Measurements from ENCODE around the gene RAP1GDS1. TPM values are rescaled to one million over a fixed set of nuclear protein-coding genes. Genes with fewer than 3 reads are reported as not detected.
A peak's percentile ranks its signal among the peaks of the same experiment; 100 is the strongest.

Gene RAP1GDS1
- polyA plus RNA-seq, 3 donors: 23.6 to 37.9 (median 37.8) TPM

DNA sequence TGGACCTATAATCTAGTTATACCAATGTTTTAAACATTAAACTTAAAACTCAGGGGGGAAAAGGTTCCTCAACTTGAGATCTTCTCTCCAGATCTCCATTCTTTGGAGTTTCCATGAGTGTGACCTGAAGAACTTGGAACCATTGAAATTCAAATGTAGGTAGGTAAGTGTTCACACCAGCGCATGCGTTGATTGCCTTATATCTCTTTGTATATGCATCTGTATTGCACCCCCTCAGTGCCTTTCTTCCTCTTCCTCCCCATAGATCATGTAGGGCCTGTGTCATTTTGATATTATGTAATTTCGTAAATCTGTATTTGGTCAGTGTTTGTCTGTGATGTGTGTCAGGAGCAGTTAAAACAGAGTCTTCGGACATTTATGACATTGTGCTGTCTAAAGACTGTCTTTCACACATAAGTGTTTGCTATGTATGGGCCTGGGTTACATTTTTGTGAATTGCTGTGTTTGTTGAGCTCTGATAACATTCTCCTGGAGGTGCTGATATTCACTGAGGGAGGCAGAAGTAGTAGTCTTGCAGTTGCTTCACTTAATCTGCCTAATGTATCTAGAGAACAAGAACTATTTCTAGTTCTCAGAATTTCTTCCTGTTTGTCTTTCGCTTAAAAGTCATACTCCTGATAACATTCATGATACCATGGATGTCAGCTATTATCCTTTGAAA is 126.3 kb downstream of the RAP1GDS1 start:
- Histone ChIP-seq H3K36me3 (replicated peaks in 1 of 2; ENCODE audit: control insufficient read depth in 1 of 2, insufficient read depth in 2 of 2, low read length in 2 of 2) (peaks cover 9 to 14% of the 10 kb centered on the region in 2 donors), H3K79me2 (ENCODE audit: insufficient read depth, low read length) (no peaks in the 10 kb centered on the region), H3K4me2 (replicated peaks; ENCODE audit: extremely low read depth, low read length, poor library complexity, severe bottlenecking) (no peak overlapping the region), H3K9me3 (replicated peaks in 1 of 2; ENCODE audit: control insufficient read depth in 1 of 2, insufficient read depth in 1 of 2, low read length in 2 of 2) (no peaks in the 10 kb centered on the region), H3K9ac (ENCODE audit: insufficient read depth, low read length, poor library complexity, severe bottlenecking) (no peak overlapping the region), H3K27me3 (ENCODE audit: control insufficient read depth in 2 of 2, insufficient read depth in 2 of 2, low read length in 2 of 2) (no peaks in the 10 kb centered on the region), H2AFZ (ENCODE audit: insufficient read depth, low read depth, low read length, poor library complexity, severe bottlenecking) (no peak overlapping the region), H3K4me1 (ENCODE audit: control insufficient read depth in 1 of 2, insufficient read depth in 2 of 2, low read length in 2 of 2) (no peaks in the 10 kb centered on the region), H4K20me1 (ENCODE audit: insufficient read depth, low read length) (no peaks in the 10 kb centered on the region), H3K27ac (ENCODE audit: low read depth in 1 of 2, low read length in 2 of 2) (peak overlapping the region in 1 of 2 donors; percentile 22), H3K4me3 (replicated peaks in 1 of 3; ENCODE audit: low read depth in 2 of 3, low read length in 3 of 3) (no peak overlapping the region)
- peaks cover 0 to 2% (median 0%) of the 10 kb centered on the region in 3 donors for H3K27me3 Mint-ChIP-seq (ENCODE audit: low read depth in 3 of 3)
- TF ChIP-seq, protein P1, sequence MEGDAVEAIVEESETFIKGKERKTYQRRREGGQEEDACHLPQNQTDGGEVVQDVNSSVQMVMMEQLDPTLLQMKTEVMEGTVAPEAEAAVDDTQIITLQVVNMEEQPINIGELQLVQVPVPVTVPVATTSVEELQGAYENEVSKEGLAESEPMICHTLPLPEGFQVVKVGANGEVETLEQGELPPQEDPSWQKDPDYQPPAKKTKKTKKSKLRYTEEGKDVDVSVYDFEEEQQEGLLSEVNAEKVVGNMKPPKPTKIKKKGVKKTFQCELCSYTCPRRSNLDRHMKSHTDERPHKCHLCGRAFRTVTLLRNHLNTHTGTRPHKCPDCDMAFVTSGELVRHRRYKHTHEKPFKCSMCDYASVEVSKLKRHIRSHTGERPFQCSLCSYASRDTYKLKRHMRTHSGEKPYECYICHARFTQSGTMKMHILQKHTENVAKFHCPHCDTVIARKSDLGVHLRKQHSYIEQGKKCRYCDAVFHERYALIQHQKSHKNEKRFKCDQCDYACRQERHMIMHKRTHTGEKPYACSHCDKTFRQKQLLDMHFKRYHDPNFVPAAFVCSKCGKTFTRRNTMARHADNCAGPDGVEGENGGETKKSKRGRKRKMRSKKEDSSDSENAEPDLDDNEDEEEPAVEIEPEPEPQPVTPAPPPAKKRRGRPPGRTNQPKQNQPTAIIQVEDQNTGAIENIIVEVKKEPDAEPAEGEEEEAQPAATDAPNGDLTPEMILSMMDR (IDR thresholded peaks at IDR 0.05): no peak
- no peak overlapping the region for H3K27ac Mint-ChIP-seq
- no peaks in the 10 kb centered on the region for H3K4me1 Mint-ChIP-seq
- no peaks in the 10 kb centered on the region for H3K9me3 Mint-ChIP-seq
- H3K4me3 Mint-ChIP-seq: no peak overlapping the region
- no peak for DNase-seq
- intact Hi-C loops (cut with micrococcal nuclease): no loop called here
- peaks cover 18 to 19% of the 10 kb centered on the region in 2 donors for H3K36me3 Mint-ChIP-seq
- 86% methylated on average over 1 of the region's 5 CpGs for WGBS (ENCODE audit: insufficient coverage)

DNA sequence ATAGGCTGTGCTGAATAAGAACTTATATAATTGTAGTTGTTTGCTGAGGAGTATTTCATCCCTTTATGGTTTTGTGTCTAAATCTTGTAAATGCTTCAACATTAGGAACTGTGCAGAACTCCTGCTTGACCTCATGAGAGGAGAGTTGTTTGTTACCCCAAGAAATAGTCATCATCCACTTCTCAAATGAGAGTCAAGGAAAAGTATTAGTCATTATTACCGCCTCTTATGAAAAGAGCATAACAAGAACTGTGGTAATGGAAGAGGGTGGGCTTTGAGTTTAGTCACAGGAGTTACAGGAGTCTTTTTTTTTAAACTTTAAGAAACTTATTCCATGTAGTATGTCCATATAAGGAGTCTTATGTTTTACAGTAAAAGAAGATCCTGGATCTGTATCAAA is 132.9 kb downstream of the RAP1GDS1 start:
- no peak overlapping the region for H3K27ac Mint-ChIP-seq
- TF ChIP-seq, protein P1 (IDR thresholded peaks at IDR 0.05): no peak
- no peak overlapping the region for H3K4me3 ChIP-seq (replicated peaks in 1 of 3; ENCODE audit: low read depth in 2 of 3, low read length in 3 of 3)
- peaks cover 29 to 30% of the 10 kb centered on the region in 2 donors for H3K36me3 Mint-ChIP-seq
- no peaks in the 10 kb centered on the region for H4K20me1 ChIP-seq (ENCODE audit: insufficient read depth, low read length)
- no peak overlapping the region for H3K27ac ChIP-seq (ENCODE audit: low read depth in 1 of 2, low read length in 2 of 2)
- H3K36me3 ChIP-seq (replicated peaks in 1 of 2; ENCODE audit: control insufficient read depth in 1 of 2, insufficient read depth in 2 of 2, low read length in 2 of 2): peaks cover 5 to 26% of the 10 kb centered on the region in 2 donors
- H3K79me2 ChIP-seq (ENCODE audit: insufficient read depth, low read length): no peaks in the 10 kb centered on the region
- no peaks in the 10 kb centered on the region for H3K27me3 ChIP-seq (ENCODE audit: control insufficient read depth in 2 of 2, insufficient read depth in 2 of 2, low read length in 2 of 2)
- intact Hi-C loops (cut with micrococcal nuclease): no loop called here
- no CpG with 5 or more reads among the region's 1 CpG for WGBS (ENCODE audit: insufficient coverage)
- H3K9me3 ChIP-seq (replicated peaks in 1 of 2; ENCODE audit: control insufficient read depth in 1 of 2, insufficient read depth in 1 of 2, low read length in 2 of 2): no peaks in the 10 kb centered on the region
- no peak overlapping the region for H3K9ac ChIP-seq (ENCODE audit: insufficient read depth, low read length, poor library complexity, severe bottlenecking)
- no peak overlapping the region for H2AFZ ChIP-seq (ENCODE audit: insufficient read depth, low read depth, low read length, poor library complexity, severe bottlenecking)
- H3K4me1 Mint-ChIP-seq: no peaks in the 10 kb centered on the region
- no peaks in the 10 kb centered on the region for H3K4me1 ChIP-seq (ENCODE audit: control insufficient read depth in 1 of 2, insufficient read depth in 2 of 2, low read length in 2 of 2)
- DNase-seq: no peak
- H3K4me2 ChIP-seq (replicated peaks; ENCODE audit: extremely low read depth, low read length, poor library complexity, severe bottlenecking): no peak overlapping the region
- no peak overlapping the region for H3K4me3 Mint-ChIP-seq
- H3K27me3 Mint-ChIP-seq (ENCODE audit: low read depth in 3 of 3): no peaks in the 10 kb centered on the region
- H3K9me3 Mint-ChIP-seq: peaks cover 2 to 7% (median 4%) of the 10 kb centered on the region in 7 donors

Data from CD14-positive monocyte (primary cell).